ENCODE results near the gene NUDT8. TPM values are rescaled to one million over a fixed set of nuclear protein-coding genes. Genes with fewer than 3 reads are reported as not detected.

Gene NUDT8
- polyA plus RNA-seq, 2 of the 4 experiments (the other 2 are of a cell fraction), result 1.8 to 5.6 TPM

- Histone ChIP-seq H3K27ac (no peak overlapping the region), H3K4me1 (no peaks in the 10 kb centered on the region), H3K4me3 (no peak overlapping the region), H3K4me2 (no peak overlapping the region), H3K9me3 (no peaks in the 10 kb centered on the region)
- DNase-seq (ENCODE audit: low read depth in 1 of 2, low spot score in 1 of 2) (no peak), ATAC-seq (0 out of 6 replicates have a peak, but pooled peaks of 1 of the 2 experiments have one; percentile 7), FAIRE-seq (no peak)
- 64% methylated on average over 11 of the region's 11 CpGs for WGBS (ENCODE audit: missing lambda C conversion rate)
- CTCF ChIA-PET, result interaction anchor here (0.6 to 10.2 kb wide), 6 partner anchors 9 to 45 kb away, joined by 3 to 181 read pairs (median 4); partner anchors contain the start of gene NUDT8
- TF ChIP-seq HOXA7 (CRISPR knock-in tag; IDR thresholded peaks at IDR 0.05), result no peak
- no peak for TF ChIP-seq RARB (CRISPR knock-in tag; IDR thresholded peaks at IDR 0.05)
- TF ChIP-seq MYC (IDR thresholded peaks at IDR 0.05; ENCODE audit: borderline replicate concordance, low read length), result no peak
- no peak for TF ChIP-seq TFCP2L1 (CRISPR knock-in tag; IDR thresholded peaks at IDR 0.05)
- no peak for TF ChIP-seq HMGXB4 (CRISPR knock-in tag; IDR thresholded peaks at IDR 0.05; ENCODE audit: borderline replicate concordance)
- TF ChIP-seq EHF (CRISPR knock-in tag; IDR thresholded peaks at IDR 0.05), result no peak
- POLR2A ChIA-PET, result no interaction called here
Observed at GRCh38 chr11:67616431-67617242, 13.1 kb downstream of the NUDT8 start.

GRCh38 chr11:67615728-67616430, 13.9 kb downstream of the NUDT8 start:
- H3K27ac ChIP-seq, result no peak overlapping the region
- H3K9me3 ChIP-seq, result no peaks in the 10 kb centered on the region
- no peaks in the 10 kb centered on the region for H3K4me1 ChIP-seq
- ChIA-PET POLR2A (no interaction called here), CTCF (interaction anchor here (0.6 to 10.2 kb wide), 6 partner anchors 10 to 39 kb away, joined by 3 to 181 read pairs (median 11); partner anchors contain the start of genes GSTP1 and NUDT8)
- peak in 1 of 2 experiments; percentile 2; a peak in 1 of 6 replicates for ATAC-seq
- no peak overlapping the region for H3K4me3 ChIP-seq
- 84% methylated on average over 26 of the region's 34 CpGs for WGBS (ENCODE audit: missing lambda C conversion rate)
- H3K4me2 ChIP-seq, result no peak overlapping the region
- TF ChIP-seq KDM5A (IDR thresholded peaks at IDR 0.05) (no peak), USF2 (IDR thresholded peaks at IDR 0.05) (no peak), EHMT2 (IDR thresholded peaks at IDR 0.05; ENCODE audit: low read depth) (no peak), HEYL (CRISPR knock-in tag; IDR thresholded peaks at IDR 0.05) (no peak), TFCP2L1 (CRISPR knock-in tag; IDR thresholded peaks at IDR 0.05) (no peak), MYC (IDR thresholded peaks at IDR 0.05; ENCODE audit: borderline replicate concordance, low read length) (no peak), EHF (CRISPR knock-in tag; IDR thresholded peaks at IDR 0.05) (no peak), HOXB5 (CRISPR knock-in tag; IDR thresholded peaks at IDR 0.05) (no peak), RCOR1 (IDR thresholded peaks at IDR 0.05; ENCODE audit: low read depth, low read length) (no peak), ATOH8 (CRISPR knock-in tag; IDR thresholded peaks at IDR 0.05; ENCODE audit: low read depth) (no peak), JUN (IDR thresholded peaks at IDR 0.05) (no peak)
- FAIRE-seq, result no peak
- no peak for DNase-seq (ENCODE audit: low read depth in 1 of 2, low spot score in 1 of 2)

Measured in A549 (cell line).